ENCODE data around the gene ATF7IP2. TPM values are rescaled to one million over a fixed set of nuclear protein-coding genes. Genes with fewer than 3 reads are reported as not detected.

Gene ATF7IP2
- total and polyA plus RNA-seq, 2 of the 13 experiments (the other 11 are each of a cell fraction or from before 2014, with no cell fraction given): 117 to 217 TPM

- no peak for TF ChIP-seq ZNF234 (CRISPR knock-in tag; conservative IDR thresholded peaks at IDR 0.05)
- TF ChIP-seq NFIB (CRISPR knock-in tag; IDR thresholded peaks at IDR 0.05; ENCODE audit: borderline replicate concordance): no peak
- no peak for TF ChIP-seq ZSCAN5A (CRISPR knock-in tag; IDR thresholded peaks at IDR 0.05; ENCODE audit: borderline replicate concordance)
- no peak for TF ChIP-seq SNRNP70 (IDR thresholded peaks at IDR 0.05; ENCODE audit: low read depth, low read length)
- TF ChIP-seq ZNF235 (CRISPR knock-in tag; IDR thresholded peaks at IDR 0.05; ENCODE audit: borderline replicate concordance): no peak
- no peak for TF ChIP-seq RAD51 (IDR thresholded peaks at IDR 0.05; ENCODE audit: borderline replicate concordance)
- TF ChIP-seq HOMEZ (CRISPR knock-in tag; IDR thresholded peaks at IDR 0.05; ENCODE audit: low read depth): no peak
- TF ChIP-seq EP300 (IDR thresholded peaks at IDR 0.05; ENCODE audit: low read depth in 2 of 2, low read length in 2 of 2): no peak
- no peak for TF ChIP-seq EP300 (CRISPR knock-in tag; IDR thresholded peaks at IDR 0.05; ENCODE audit: borderline replicate concordance)
- TF ChIP-seq STAT5B (CRISPR knock-in tag; IDR thresholded peaks at IDR 0.05): no peak
- no peak for TF ChIP-seq NR2F1 (CRISPR knock-in tag; IDR thresholded peaks at IDR 0.05)
- no peak for TF ChIP-seq TFE3 (CRISPR knock-in tag; IDR thresholded peaks at IDR 0.05)
- TF ChIP-seq AHR (CRISPR knock-in tag; IDR thresholded peaks at IDR 0.05): no peak
- TF ChIP-seq TRIM24 (CRISPR knock-in tag; IDR thresholded peaks at IDR 0.05): no peak
- no peak for TF ChIP-seq ZNF564 (CRISPR knock-in tag; IDR thresholded peaks at IDR 0.05)
- 0 out of 2 replicates have a peak, but pooled peaks have one; percentile 5 for TF ChIP-seq GABPB1 (CRISPR knock-in tag; IDR thresholded peaks at IDR 0.05)
- TF ChIP-seq HNRNPH1 (optimal IDR thresholded peaks at IDR 0.05; ENCODE audit: low read depth, low read length): no peak
- TF ChIP-seq THRA (CRISPR knock-in tag; IDR thresholded peaks at IDR 0.05; ENCODE audit: borderline replicate concordance): no peak
- no peak for TF ChIP-seq ZNF263 (CRISPR knock-in tag; IDR thresholded peaks at IDR 0.05)
- peak; percentile 45; the same call in 1 of the 2 replicates for TF ChIP-seq JUNB (CRISPR knock-in tag; IDR thresholded peaks at IDR 0.05; ENCODE audit: borderline replicate concordance)
- no peak for TF ChIP-seq ZNF687 (CRISPR knock-in tag; IDR thresholded peaks at IDR 0.05)
Measured at GRCh38 chr16:10391339-10391738, 5.5 kb downstream of the ATF7IP2 start (continued).
